CD4-positive, alpha-beta T cell treated with Interleukin-10 for 1 hour (primary cell): ENCODE data around the gene ALPP.
"Not testable (repeated sequence)": the region's sequence is repeated elsewhere in the genome, so short reads cannot be mapped to it uniquely, and the experiment has no call there.

ENCODE experiments used
- DNase-seq: peaks from one replicate; pipeline ENCODE4 v3.0.0-alpha.2; 2020

Gene ALPP

GRCh38 chr2:232364806-232365594 is 13.6 kb upstream of the ALPP start:
- not testable (repeated sequence) for DNase-seq

GRCh38 chr2:232365621-232366321 is 12.8 kb upstream of the ALPP start:
- DNase-seq, result peak; percentile 18

GRCh38 chr2:232366461-232366860 is 12.1 kb upstream of the ALPP start:
- DNase-seq, result not testable (repeated sequence)

- no peak for DNase-seq
Observed at GRCh38 chr2:232367016-232367415, 11.5 kb upstream of the ALPP start.

GRCh38 chr2:232367591-232368233 is 10.8 kb upstream of the ALPP start:
- DNase-seq, result no peak

GRCh38 chr2:232368311-232368731 is 10.2 kb upstream of the ALPP start:
- DNase-seq, result no peak

GRCh38 chr2:232369126-232369951 is 9.2 kb upstream of the ALPP start:
- DNase-seq, result no peak

GRCh38 chr2:232370007-232370406 is 8.5 kb upstream of the ALPP start:
- DNase-seq, result not testable (repeated sequence)

GRCh38 chr2:232372231-232373208 is 6.0 kb upstream of the ALPP start:
- DNase-seq, result no peak

GRCh38 chr2:232374356-232374755 is 4.2 kb upstream of the ALPP start:
- DNase-seq, result no peak

- DNase-seq, result no peak
Observed at GRCh38 chr2:232375164-232375563, 3.4 kb upstream of the ALPP start.

GRCh38 chr2:232376260-232376659 is 2.3 kb upstream of the ALPP start:
- DNase-seq, result no peak

- DNase-seq, result no peak
Observed at GRCh38 chr2:232376713-232377112, 1.8 kb upstream of the ALPP start.

- DNase-seq, result no peak
Observed at GRCh38 chr2:232377319-232377718, 1.2 kb upstream of the ALPP start.

GRCh38 chr2:232377841-232378734 is 463 bp upstream of the ALPP start:
- DNase-seq, result no peak

GRCh38 chr2:232379610-232380590 is 1.3 kb downstream of the ALPP start:
- DNase-seq, result not testable (repeated sequence)

- DNase-seq, result not testable (repeated sequence)
Observed at GRCh38 chr2:232381204-232382031, 2.9 kb downstream of the ALPP start.
